Right forelimb (tissue), 1 donor: Measurements from ENCODE around the gene ADAM23.

Experiments
- DNase-seq: peaks from one replicate; pipeline ENCODE4 v3.0.0-alpha.2; 2018

ADAM23 gene

GRCh38 chr2:206442474-206442832 is 879 bp upstream of the ADAM23 start:
- no peak for DNase-seq

- DNase-seq: no peak
Observed at GRCh38 chr2:206443735-206444527, 599 bp downstream of the ADAM23 start.

GRCh38 chr2:206445948-206446347 is 2.6 kb downstream of the ADAM23 start:
- DNase-seq: no peak

GRCh38 chr2:206452242-206452641 is 8.9 kb downstream of the ADAM23 start:
- DNase-seq: no peak

GRCh38 chr2:206452750-206453149 is 9.4 kb downstream of the ADAM23 start:
- no peak for DNase-seq

GRCh38 chr2:206456078-206456754 is 12.9 kb downstream of the ADAM23 start:
- DNase-seq: no peak

GRCh38 chr2:206457188-206457634 is 13.9 kb downstream of the ADAM23 start:
- no peak for DNase-seq

GRCh38 chr2:206462240-206462854 is 19.0 kb downstream of the ADAM23 start:
- DNase-seq: no peak

GRCh38 chr2:206463685-206464084 is 20.4 kb downstream of the ADAM23 start:
- no peak for DNase-seq

- DNase-seq: no peak
Observed at GRCh38 chr2:206464597-206464996, 21.3 kb downstream of the ADAM23 start.

- no peak for DNase-seq
Observed at GRCh38 chr2:206471524-206472062, 28.3 kb downstream of the ADAM23 start.

GRCh38 chr2:206472094-206472493 is 28.8 kb downstream of the ADAM23 start:
- no peak for DNase-seq

- DNase-seq: no peak
Observed at GRCh38 chr2:206474099-206474498, 30.8 kb downstream of the ADAM23 start.

GRCh38 chr2:206477296-206477695 is 34.0 kb downstream of the ADAM23 start:
- no peak for DNase-seq

- DNase-seq: no peak
Observed at GRCh38 chr2:206478340-206478739, 35.0 kb downstream of the ADAM23 start.

GRCh38 chr2:206480161-206480560 is 36.8 kb downstream of the ADAM23 start:
- no peak for DNase-seq

- no peak for DNase-seq
Observed at GRCh38 chr2:206480620-206481019, 37.3 kb downstream of the ADAM23 start.

GRCh38 chr2:206481056-206481455 is 37.7 kb downstream of the ADAM23 start:
- DNase-seq: no peak

- DNase-seq: no peak
Observed at GRCh38 chr2:206482123-206482522, 38.8 kb downstream of the ADAM23 start.

GRCh38 chr2:206482633-206483032 is 39.3 kb downstream of the ADAM23 start:
- no peak for DNase-seq

- no peak for DNase-seq
Observed at GRCh38 chr2:206488053-206488452, 44.7 kb downstream of the ADAM23 start.

GRCh38 chr2:206488623-206489022 is 45.3 kb downstream of the ADAM23 start:
- no peak for DNase-seq

- no peak for DNase-seq
Observed at GRCh38 chr2:206494061-206494460, 50.7 kb downstream of the ADAM23 start.

GRCh38 chr2:206502729-206503128 is 59.4 kb downstream of the ADAM23 start:
- no peak for DNase-seq
